Measurements from ENCODE around the gene PAX9. TPM values are rescaled to one million over a fixed set of nuclear protein-coding genes. Genes with fewer than 3 reads are reported as not detected.

The PAX9 gene
- total and polyA plus RNA-seq, 2 of the 13 experiments (the other 11 are each of a cell fraction or from before 2014, with no cell fraction given), result 0.03 TPM; not detected in 1

GRCh38 chr14:36647824-36648753, 13.6 kb upstream of the PAX9 start (continued):
- TF ChIP-seq ZBTB39 (CRISPR knock-in tag; IDR thresholded peaks at IDR 0.05), result no peak
- TF ChIP-seq MYNN (CRISPR knock-in tag; IDR thresholded peaks at IDR 0.05; ENCODE audit: low read depth), result no peak
- TF ChIP-seq USF2 (IDR thresholded peaks at IDR 0.05; ENCODE audit: low read depth, low read length), result no peak
- no peak for TF ChIP-seq USF2 (CRISPR knock-in tag; IDR thresholded peaks at IDR 0.05; ENCODE audit: borderline replicate concordance)
- no peak for TF ChIP-seq HNRNPH1 (optimal IDR thresholded peaks at IDR 0.05; ENCODE audit: low read depth, low read length)
- TF ChIP-seq ZNF343 (CRISPR knock-in tag; IDR thresholded peaks at IDR 0.05), result no peak; the same call in 1 of the 2 replicates
- TF ChIP-seq ZNF766 (CRISPR knock-in tag; IDR thresholded peaks at IDR 0.05; ENCODE audit: borderline replicate concordance), result no peak
- TF ChIP-seq ZNF431 (CRISPR knock-in tag; IDR thresholded peaks at IDR 0.05; ENCODE audit: borderline replicate concordance, low read depth), result no peak
- no peak for TF ChIP-seq JUND (CRISPR knock-in tag; IDR thresholded peaks at IDR 0.05)
- TF ChIP-seq TGIF2 (CRISPR knock-in tag; IDR thresholded peaks at IDR 0.05), result no peak
- TF ChIP-seq ATAD3A (CRISPR knock-in tag; IDR thresholded peaks at IDR 0.05), result no peak; the same call in 1 of the 2 replicates
- no peak for TF ChIP-seq ZHX2 (IDR thresholded peaks at IDR 0.05; ENCODE audit: low read depth)
- no peak for TF ChIP-seq ZHX2 (CRISPR knock-in tag; IDR thresholded peaks at IDR 0.05; ENCODE audit: borderline replicate concordance)
- TF ChIP-seq THAP9 (CRISPR knock-in tag; IDR thresholded peaks at IDR 0.05; ENCODE audit: borderline replicate concordance), result no peak; the same call in 1 of the 2 replicates
- TF ChIP-seq FOXP1 (IDR thresholded peaks at IDR 0.05), result no peak
- no peak for TF ChIP-seq FOXP1 (CRISPR knock-in tag; IDR thresholded peaks at IDR 0.05)

Data from HepG2 (cell line).